HepG2 (cell line): ENCODE results near the gene MAP2K7. TPM values are rescaled to one million over a fixed set of nuclear protein-coding genes. Genes with fewer than 3 reads are reported as not detected.

Source experiments
- ARNT ChIP-seq: fragments of 450-650 bp; IDR thresholded peaks from 2 replicates; pipeline ENCODE4 v1.6.1; 2017
- FOSL1 ChIP-seq: sonication (generic); formaldehyde crosslinking; IDR thresholded peaks from 2 replicates; pipeline ENCODE4 v1.9.0; 2021; ENCODE audit warnings: missing genetic modification reagents, borderline replicate concordance
- HNF1A ChIP-seq, 2 experiments: sonication (generic) in 1 of 2; formaldehyde crosslinking in 1 of 2; IDR thresholded peaks; 2 replicates each; pipeline versions ENCODE4 v1.4.0 to v1.6.1; 2016 to 2020; ENCODE audit warnings: borderline replicate concordance in 1 of 2, low read depth in 1 of 2, mild to moderate bottlenecking in 1 of 2, missing genetic modification reagents in 1 of 2
- HNRNPUL1 ChIP-seq: fragments of 200-400 bp; formaldehyde crosslinking; IDR thresholded peaks from 2 replicates; pipeline ENCODE4 v1.6.1; 2017; ENCODE audit warnings: low read depth, mild to moderate bottlenecking, low read length, moderate library complexity
- PBX3 ChIP-seq: sonication (generic); formaldehyde crosslinking; IDR thresholded peaks from 2 replicates; pipeline ENCODE4 v1.8.1; 2023; ENCODE audit warnings: missing genetic modification reagents, inconsistent platforms, borderline replicate concordance
- PLRG1 ChIP-seq: fragments of 450-650 bp; conservative IDR thresholded peaks from 2 replicates; pipeline ENCODE4 v1.6.1; 2016
- RARA ChIP-seq: IDR thresholded peaks from 2 replicates; pipeline ENCODE4 v1.6.1; 2016; ENCODE audit warnings: missing genetic modification reagents, missing compliant biosample characterization
- RARG ChIP-seq: sonication (generic); formaldehyde crosslinking; IDR thresholded peaks from 2 replicates; pipeline ENCODE4 v1.4.0; 2020; ENCODE audit warnings: low read depth, mild to moderate bottlenecking, missing genetic modification reagents
- REST ChIP-seq, 2 experiments: IDR thresholded peaks; 2 replicates each; pipeline ENCODE4 v1.6.1; 2011 to 2012; ENCODE audit warnings: low read length in 2 of 2, borderline replicate concordance in 1 of 2, low read depth in 1 of 2, mild to moderate bottlenecking in 1 of 2, moderate library complexity in 1 of 2
- THAP11 ChIP-seq: IDR thresholded peaks from 2 replicates; pipeline ENCODE4 v1.6.1; 2016; ENCODE audit warnings: missing biosample characterization, missing genetic modification reagents
- YEATS4 ChIP-seq: sonication (generic); formaldehyde crosslinking; IDR thresholded peaks from 2 replicates; pipeline ENCODE4 v1.4.0; 2020; ENCODE audit warnings: missing genetic modification reagents, borderline replicate concordance
- ZNF276 ChIP-seq: sonication (generic); formaldehyde crosslinking; IDR thresholded peaks from 2 replicates; pipeline ENCODE4 v1.4.0; 2020; ENCODE audit warnings: mild to moderate bottlenecking, low read depth, missing genetic modification reagents
- ZNF549 ChIP-seq: sonication (generic); formaldehyde crosslinking; IDR thresholded peaks from 2 replicates; pipeline ENCODE4 v1.5.0; 2020; ENCODE audit warnings: missing genetic modification reagents
- ZNF563 ChIP-seq: sonication (generic); formaldehyde crosslinking; IDR thresholded peaks from 2 replicates; pipeline ENCODE4 v1.8.0; 2022; ENCODE audit warnings: mild to moderate bottlenecking, moderate library complexity, missing genetic modification reagents
- ZNF720 ChIP-seq: sonication (generic); formaldehyde crosslinking; IDR thresholded peaks from 2 replicates; pipeline ENCODE4 v1.4.0; 2020; ENCODE audit warnings: missing genetic modification reagents
- ZNF766 ChIP-seq: sonication (generic); formaldehyde crosslinking; IDR thresholded peaks from 2 replicates; pipeline ENCODE4 v1.5.0; 2020; ENCODE audit warnings: missing genetic modification reagents, borderline replicate concordance
- ZNF816 ChIP-seq: sonication (generic); formaldehyde crosslinking; IDR thresholded peaks from 2 replicates; pipeline ENCODE4 v1.8.0; 2022; ENCODE audit warnings: missing genetic modification reagents, mild to moderate bottlenecking, borderline replicate concordance
- ZNF879 ChIP-seq: sonication (generic); formaldehyde crosslinking; IDR thresholded peaks from 2 replicates; pipeline ENCODE4 v1.8.1; 2023; ENCODE audit warnings: missing genetic modification reagents
- polyA plus RNA-seq, 8 experiments: library from polyadenylated mRNA; depleted of rRNA in 3 of 8; stranded (reverse) in 7 of 8; unstranded in 1 of 8; fragments of >200 nt; fragmentation: Illumina TruSeq in 4 of 8; extraction: Trizol in 4 of 8; gene quantifications; 2 replicates each; pipeline versions ENCODE4 v1.2.1 to v1.2.3, GENCODE V29; 2011 to 2016; ENCODE audit warnings: low read depth in 4 of 8, missing spikeins in 1 of 8, mixed read lengths in 1 of 8; ENCODE audit not compliant: insufficient read depth in 1 of 8
- total RNA-seq, 5 experiments: library from RNA; depleted of rRNA; stranded (reverse); fragments of >200 nt; fragmentation: Illumina TruSeq; extraction: Trizol; gene quantifications; 2 replicates each; pipeline ENCODE4 v1.2.3, GENCODE V29; 2016; ENCODE audit warnings: low read depth in 1 of 5

The MAP2K7 gene
- total and polyA plus RNA-seq, 2 of the 13 experiments (the other 11 are each of a cell fraction or from before 2014, with no cell fraction given): 9.0 to 10.8 TPM

- TF ChIP-seq ZNF766 (CRISPR knock-in tag) (peak; percentile 79; the same call in 1 of the 2 replicates), PLRG1 (no peak), HNRNPUL1 (no peak), ZNF549 (CRISPR knock-in tag) (no peak), RARG (CRISPR knock-in tag) (no peak), YEATS4 (CRISPR knock-in tag) (peak; percentile 90), REST (IDR thresholded peaks at IDR 0.05; ENCODE audit: borderline replicate concordance in 1 of 2, low read depth in 1 of 2, low read length in 2 of 2) (peak in 1 of 2 experiments; percentile 52; a peak in 1 of 4 replicates), PBX3 (CRISPR knock-in tag) (no peak), ZNF720 (CRISPR knock-in tag) (no peak), ZNF879 (CRISPR knock-in tag) (peak; percentile 81; the same call in 1 of the 2 replicates), ZNF816 (CRISPR knock-in tag) (no peak), FOSL1 (CRISPR knock-in tag) (no peak), ZNF276 (CRISPR knock-in tag) (no peak; the same call in 1 of the 2 replicates), THAP11 (CRISPR knock-in tag) (peak; percentile 89), HNF1A (IDR thresholded peaks at IDR 0.05; ENCODE audit: low read depth) (no peak), HNF1A (CRISPR knock-in tag; IDR thresholded peaks at IDR 0.05; ENCODE audit: borderline replicate concordance) (peak; percentile 48; the same call in 1 of the 2 replicates), ZNF563 (CRISPR knock-in tag) (no peak; the same call in 1 of the 2 replicates), RARA (CRISPR knock-in tag) (peak; percentile 6; the same call in 1 of the 2 replicates), ARNT (no peak)
Measured at GRCh38 chr19:7903244-7904073, at the start of gene MAP2K7 (continued).
